A549 (cell line): ENCODE measurements around the gene LETM1.

Experiments used
- CBX8 ChIP-seq: fragments of 200-600 bp; sonication (generic); IDR thresholded peaks from 2 replicates; pipeline ENCODE4 v1.6.1; 2016
- CEBPB ChIP-seq, 2 experiments: fragments of >200 bp in 1 of 2; sonication (Bioruptor Twin) in 1 of 2; formaldehyde crosslinking in 1 of 2; IDR thresholded peaks; 2 replicates each; pipeline ENCODE4 v1.6.1; 2012 to 2016
- EP300 ChIP-seq, 2 experiments: fragments of >200 bp; sonication (Bioruptor Twin); formaldehyde crosslinking; IDR thresholded peaks; 2 replicates in 1 of 2; 3 replicates in 1 of 2; pipeline ENCODE4 v1.6.1; 2016 to 2017
- ESRRA ChIP-seq: fragments of 150-350 bp; IDR thresholded peaks from 2 replicates; pipeline ENCODE4 v1.6.1; 2014; ENCODE audit warnings: mild to moderate bottlenecking, low read length, borderline replicate concordance
- KDM1A ChIP-seq: fragments of 200-600 bp; sonication (generic); IDR thresholded peaks from 2 replicates; pipeline ENCODE4 v1.6.1; 2016; ENCODE audit warnings: low read depth, mild to moderate bottlenecking
- POLR2A ChIP-seq: IDR thresholded peaks from 2 replicates; pipeline ENCODE4 v1.6.1; 2012; ENCODE audit warnings: mild to moderate bottlenecking, low read length
- RAD21 ChIP-seq, 2 experiments: fragments of >200 bp in 1 of 2; sonication (Bioruptor Twin) in 1 of 2; formaldehyde crosslinking in 1 of 2; IDR thresholded peaks in 1 of 2; conservative IDR thresholded peaks in 1 of 2; 2 replicates in 1 of 2; 3 replicates in 1 of 2; pipeline ENCODE4 v1.6.1; 2012 to 2018; ENCODE audit warnings: inconsistent platforms in 1 of 2
- TF ChIP-seq, protein P1 (sequence below): fragments of >200 bp; sonication (Bioruptor Twin); formaldehyde crosslinking; IDR thresholded peaks from 3 replicates; pipeline ENCODE4 v1.5.1; 2016
- TF ChIP-seq, protein P2 (sequence below): IDR thresholded peaks from 2 replicates; pipeline ENCODE4 v1.6.1; 2012
- TF ChIP-seq, protein P3 (sequence below): fragments of 450-650 bp; IDR thresholded peaks from 2 replicates; pipeline ENCODE4 v1.6.1; 2014; ENCODE audit warnings: antibody characterized with exemption
- TF ChIP-seq, protein P4 (sequence below): IDR thresholded peaks from 2 replicates; pipeline ENCODE4 v1.6.1; 2012; ENCODE audit warnings: low read depth, borderline replicate concordance

DNA sequence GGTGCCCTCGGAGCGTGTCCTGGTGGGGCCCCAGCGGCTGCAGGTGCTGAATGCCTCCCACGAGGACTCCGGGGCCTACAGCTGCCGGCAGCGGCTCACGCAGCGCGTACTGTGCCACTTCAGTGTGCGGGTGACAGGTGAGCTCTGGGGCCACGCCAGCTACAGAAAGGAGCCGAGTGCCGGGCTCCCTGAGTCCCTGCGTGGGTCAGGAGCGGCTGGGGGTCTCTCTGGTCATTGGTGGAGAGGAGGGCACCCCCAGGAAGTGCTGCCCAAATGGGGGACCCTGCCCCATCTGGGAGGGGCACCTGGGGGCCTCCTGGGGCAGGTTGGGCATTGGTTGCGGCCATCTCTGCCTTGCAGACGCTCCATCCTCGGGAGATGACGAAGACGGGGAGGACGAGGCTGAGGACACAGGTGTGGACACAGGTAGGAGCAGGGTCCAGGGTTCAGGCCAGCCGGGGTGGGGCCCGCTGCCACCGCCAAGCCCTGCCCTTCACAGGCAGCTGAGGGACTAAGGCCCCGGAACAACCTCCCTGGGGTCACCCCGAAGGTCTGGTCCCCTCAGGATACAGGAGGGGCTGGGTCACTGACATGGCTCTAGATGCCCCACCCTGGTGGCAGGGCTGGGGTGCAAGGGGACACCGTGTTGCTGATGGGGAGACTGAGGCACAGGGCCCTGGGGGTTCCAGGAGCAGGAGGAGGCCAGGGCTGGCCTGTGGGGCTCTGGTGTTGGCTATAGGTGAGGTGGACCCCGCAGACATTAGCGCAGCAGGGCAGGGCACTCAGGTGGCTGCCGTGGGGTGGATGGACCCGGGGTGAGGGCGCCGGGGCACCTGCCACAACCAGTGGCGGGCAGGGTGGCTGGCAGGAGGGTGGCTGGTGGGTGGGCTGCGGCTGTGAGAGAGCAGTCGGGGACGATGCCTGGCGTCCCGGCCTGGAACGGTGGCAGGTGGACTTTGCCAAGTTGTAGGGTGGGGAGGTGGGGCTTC is 56.3 kb downstream of the LETM1 start:
- TF ChIP-seq CBX8, result no peak
- TF ChIP-seq RAD21 (conservative IDR thresholded peaks at IDR 0.05 in 1 of 2, IDR thresholded peaks at IDR 0.05 in 1 of 2), result no peak
- TF ChIP-seq KDM1A, result no peak
- TF ChIP-seq, protein P1, sequence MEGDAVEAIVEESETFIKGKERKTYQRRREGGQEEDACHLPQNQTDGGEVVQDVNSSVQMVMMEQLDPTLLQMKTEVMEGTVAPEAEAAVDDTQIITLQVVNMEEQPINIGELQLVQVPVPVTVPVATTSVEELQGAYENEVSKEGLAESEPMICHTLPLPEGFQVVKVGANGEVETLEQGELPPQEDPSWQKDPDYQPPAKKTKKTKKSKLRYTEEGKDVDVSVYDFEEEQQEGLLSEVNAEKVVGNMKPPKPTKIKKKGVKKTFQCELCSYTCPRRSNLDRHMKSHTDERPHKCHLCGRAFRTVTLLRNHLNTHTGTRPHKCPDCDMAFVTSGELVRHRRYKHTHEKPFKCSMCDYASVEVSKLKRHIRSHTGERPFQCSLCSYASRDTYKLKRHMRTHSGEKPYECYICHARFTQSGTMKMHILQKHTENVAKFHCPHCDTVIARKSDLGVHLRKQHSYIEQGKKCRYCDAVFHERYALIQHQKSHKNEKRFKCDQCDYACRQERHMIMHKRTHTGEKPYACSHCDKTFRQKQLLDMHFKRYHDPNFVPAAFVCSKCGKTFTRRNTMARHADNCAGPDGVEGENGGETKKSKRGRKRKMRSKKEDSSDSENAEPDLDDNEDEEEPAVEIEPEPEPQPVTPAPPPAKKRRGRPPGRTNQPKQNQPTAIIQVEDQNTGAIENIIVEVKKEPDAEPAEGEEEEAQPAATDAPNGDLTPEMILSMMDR, result no peak
- no peak for TF ChIP-seq EP300 (IDR thresholded peaks at IDR 0.05)
- TF ChIP-seq CEBPB (IDR thresholded peaks at IDR 0.05), result no peak
- TF ChIP-seq POLR2A, result no peak
- TF ChIP-seq, protein P2, sequence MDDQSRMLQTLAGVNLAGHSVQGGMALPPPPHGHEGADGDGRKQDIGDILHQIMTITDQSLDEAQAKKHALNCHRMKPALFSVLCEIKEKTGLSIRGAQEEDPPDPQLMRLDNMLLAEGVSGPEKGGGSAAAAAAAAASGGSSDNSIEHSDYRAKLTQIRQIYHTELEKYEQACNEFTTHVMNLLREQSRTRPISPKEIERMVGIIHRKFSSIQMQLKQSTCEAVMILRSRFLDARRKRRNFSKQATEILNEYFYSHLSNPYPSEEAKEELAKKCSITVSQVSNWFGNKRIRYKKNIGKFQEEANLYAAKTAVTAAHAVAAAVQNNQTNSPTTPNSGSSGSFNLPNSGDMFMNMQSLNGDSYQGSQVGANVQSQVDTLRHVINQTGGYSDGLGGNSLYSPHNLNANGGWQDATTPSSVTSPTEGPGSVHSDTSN, result no peak
- TF ChIP-seq, protein P3, sequence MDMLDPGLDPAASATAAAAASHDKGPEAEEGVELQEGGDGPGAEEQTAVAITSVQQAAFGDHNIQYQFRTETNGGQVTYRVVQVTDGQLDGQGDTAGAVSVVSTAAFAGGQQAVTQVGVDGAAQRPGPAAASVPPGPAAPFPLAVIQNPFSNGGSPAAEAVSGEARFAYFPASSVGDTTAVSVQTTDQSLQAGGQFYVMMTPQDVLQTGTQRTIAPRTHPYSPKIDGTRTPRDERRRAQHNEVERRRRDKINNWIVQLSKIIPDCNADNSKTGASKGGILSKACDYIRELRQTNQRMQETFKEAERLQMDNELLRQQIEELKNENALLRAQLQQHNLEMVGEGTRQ, result no peak
- no peak for TF ChIP-seq ESRRA
- TF ChIP-seq, protein P4, sequence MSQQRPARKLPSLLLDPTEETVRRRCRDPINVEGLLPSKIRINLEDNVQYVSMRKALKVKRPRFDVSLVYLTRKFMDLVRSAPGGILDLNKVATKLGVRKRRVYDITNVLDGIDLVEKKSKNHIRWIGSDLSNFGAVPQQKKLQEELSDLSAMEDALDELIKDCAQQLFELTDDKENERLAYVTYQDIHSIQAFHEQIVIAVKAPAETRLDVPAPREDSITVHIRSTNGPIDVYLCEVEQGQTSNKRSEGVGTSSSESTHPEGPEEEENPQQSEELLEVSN, result no peak
